Parathyroid adenoma (tissue), 2 donors: ENCODE measurements around the gene STUM.

ENCODE experiments used
- H2AFZ ChIP-seq: fragments of 300-600 bp; sonication (generic); one replicate; pipeline ENCODE4 v1.7.0; 2017; ENCODE audit warnings: antibody characterized with exemption, mild to moderate bottlenecking
- H3K27ac ChIP-seq: fragments of 300-600 bp; sonication (generic); one replicate; pipeline ENCODE4 v1.7.0; 2017
- H3K27me3 ChIP-seq: fragments of 300-600 bp; sonication (generic); one replicate; pipeline ENCODE4 v1.7.0; 2017; ENCODE audit warnings: low read length; ENCODE audit not compliant: control insufficient read depth, insufficient read depth
- H3K36me3 ChIP-seq: fragments of 300-600 bp; sonication (generic); one replicate; pipeline ENCODE4 v1.7.0; 2017; ENCODE audit warnings: low read length; ENCODE audit not compliant: control insufficient read depth, insufficient read depth
- H3K4me1 ChIP-seq: fragments of 300-600 bp; sonication (generic); one replicate; pipeline ENCODE4 v1.7.0; 2017; ENCODE audit warnings: control low read depth
- H3K4me2 ChIP-seq: fragments of 300-600 bp; sonication (generic); one replicate; pipeline ENCODE4 v1.7.0; 2017; ENCODE audit warnings: low read length
- H3K4me3 ChIP-seq: fragments of 300-600 bp; sonication (generic); one replicate; pipeline ENCODE4 v1.7.0; 2017; ENCODE audit warnings: low read depth, low read length
- H3K79me2 ChIP-seq: fragments of 300-600 bp; sonication (generic); one replicate; pipeline ENCODE4 v1.7.0; 2017; ENCODE audit warnings: control low read depth
- H3K9ac ChIP-seq: fragments of 300-600 bp; sonication (generic); one replicate; pipeline ENCODE4 v1.7.0; 2017; ENCODE audit warnings: mild to moderate bottlenecking
- H3K9me3 ChIP-seq: fragments of 300-600 bp; sonication (generic); one replicate; pipeline ENCODE4 v1.7.0; 2017; ENCODE audit warnings: low read length; ENCODE audit not compliant: control insufficient read depth
- CTCF ChIP-seq: fragments of 300-600 bp; sonication (generic); IDR thresholded peaks from one replicate; pipeline ENCODE4 v1.7.0; 2017; ENCODE audit warnings: antibody characterized with exemption, mild to moderate bottlenecking
- donor health status: primary hyperparathyroidism.

The STUM gene

GRCh38 chr1:226631229-226632000 is 82.9 kb downstream of the STUM start:
- Histone ChIP-seq H3K4me2 (no peak overlapping the region), H3K27me3 (no peaks in the 10 kb centered on the region), H3K9me3 (no peaks in the 10 kb centered on the region), H3K27ac (no peak overlapping the region), H3K36me3 (no peaks in the 10 kb centered on the region), H3K79me2 (no peaks in the 10 kb centered on the region), H3K4me1 (no peaks in the 10 kb centered on the region), H3K9ac (no peak overlapping the region), H2AFZ (no peak overlapping the region), H3K4me3 (no peak overlapping the region)
- TF ChIP-seq CTCF, result no peak

- Histone ChIP-seq H3K27me3 (no peaks in the 10 kb centered on the region), H3K27ac (no peak overlapping the region), H3K9ac (no peak overlapping the region), H2AFZ (no peak overlapping the region), H3K4me3 (no peak overlapping the region), H3K4me2 (no peak overlapping the region), H3K9me3 (no peaks in the 10 kb centered on the region), H3K4me1 (no peaks in the 10 kb centered on the region), H3K79me2 (no peaks in the 10 kb centered on the region), H3K36me3 (no peaks in the 10 kb centered on the region)
- TF ChIP-seq CTCF, result no peak
Observed at GRCh38 chr1:226632169-226632879, 83.8 kb downstream of the STUM start.

GRCh38 chr1:226632922-226633351 is 84.4 kb downstream of the STUM start:
- H3K9ac ChIP-seq, result no peak overlapping the region
- no peaks in the 10 kb centered on the region for H3K27me3 ChIP-seq
- no peaks in the 10 kb centered on the region for H3K36me3 ChIP-seq
- H3K4me1 ChIP-seq, result no peaks in the 10 kb centered on the region
- no peak overlapping the region for H3K27ac ChIP-seq
- no peak for TF ChIP-seq CTCF
- no peaks in the 10 kb centered on the region for H3K9me3 ChIP-seq
- H3K79me2 ChIP-seq, result no peaks in the 10 kb centered on the region
- H3K4me2 ChIP-seq, result no peak overlapping the region
- no peak overlapping the region for H2AFZ ChIP-seq
- H3K4me3 ChIP-seq, result no peak overlapping the region

GRCh38 chr1:226633541-226634165 is 85.1 kb downstream of the STUM start:
- Histone ChIP-seq H2AFZ (no peak overlapping the region), H3K27me3 (no peaks in the 10 kb centered on the region), H3K9ac (no peak overlapping the region), H3K4me1 (no peaks in the 10 kb centered on the region), H3K4me3 (no peak overlapping the region), H3K4me2 (no peak overlapping the region), H3K27ac (no peak overlapping the region), H3K79me2 (no peaks in the 10 kb centered on the region), H3K9me3 (no peaks in the 10 kb centered on the region), H3K36me3 (no peaks in the 10 kb centered on the region)
- TF ChIP-seq CTCF, result no peak
